ENCODE data around the gene ALX4.

The ALX4 gene

DNA sequence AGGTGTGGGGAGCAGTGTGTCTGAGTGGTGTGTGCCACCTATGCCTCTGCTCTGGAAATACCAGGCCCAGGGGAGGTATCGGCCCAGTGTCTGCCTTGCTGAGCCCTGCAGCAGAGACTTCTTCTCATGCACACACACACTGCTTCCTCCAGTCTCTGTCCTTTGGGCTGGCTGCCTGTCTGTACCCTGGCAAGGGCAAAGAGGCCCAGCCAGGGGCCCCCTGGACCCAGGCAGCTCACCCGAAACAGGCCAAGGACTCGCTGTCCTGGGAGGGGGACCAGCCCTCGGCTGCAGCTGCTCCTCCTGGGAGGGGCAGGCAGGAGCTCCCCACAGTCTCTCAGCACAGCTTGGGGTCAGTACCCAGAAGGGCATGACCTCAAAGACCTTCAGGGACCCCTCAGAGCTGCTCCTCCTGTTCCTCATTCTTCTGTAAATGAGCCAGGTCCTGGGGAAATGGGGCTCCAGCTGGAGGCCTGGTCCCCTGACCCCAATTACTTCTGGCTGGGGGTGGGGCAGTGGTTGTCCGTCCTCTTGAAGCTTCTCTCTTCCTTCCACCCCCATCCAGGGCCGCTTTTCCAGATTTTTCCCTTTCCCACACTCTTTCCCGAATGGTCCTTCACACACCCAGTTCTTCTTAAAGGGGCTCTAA lies 24.5 kb upstream of the ALX4 start:
- no peak for DNase-seq

GRCh38 chr11:44333271-44334218 lies 23.6 kb upstream of the ALX4 start:
- DNase-seq, result no peak

DNA sequence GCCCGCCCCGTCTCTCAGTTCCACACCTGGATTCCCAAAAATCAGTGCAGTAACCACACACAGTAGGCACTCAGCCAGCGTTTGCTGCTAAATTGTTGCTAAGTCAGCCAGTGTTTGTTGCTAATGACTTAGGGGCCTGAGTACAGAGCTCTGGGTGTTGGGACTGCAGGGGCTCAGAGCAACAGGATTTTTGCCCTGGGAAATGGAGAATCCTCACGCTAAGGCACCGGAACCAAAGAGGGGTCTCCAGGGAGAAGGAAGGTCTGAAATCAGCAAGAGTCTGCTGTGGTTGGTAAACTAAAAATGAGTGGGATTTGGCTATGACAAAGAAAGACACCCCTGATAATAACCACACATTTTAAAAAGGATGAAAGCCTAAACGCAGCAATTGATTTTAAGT lies 22.7 kb upstream of the ALX4 start:
- DNase-seq, result no peak

GRCh38 chr11:44329472-44330230 lies 19.7 kb upstream of the ALX4 start:
- DNase-seq, result no peak

GRCh38 chr11:44328138-44328660 lies 18.3 kb upstream of the ALX4 start:
- DNase-seq, result no peak

GRCh38 chr11:44327730-44328129 lies 17.8 kb upstream of the ALX4 start:
- no peak for DNase-seq

DNA sequence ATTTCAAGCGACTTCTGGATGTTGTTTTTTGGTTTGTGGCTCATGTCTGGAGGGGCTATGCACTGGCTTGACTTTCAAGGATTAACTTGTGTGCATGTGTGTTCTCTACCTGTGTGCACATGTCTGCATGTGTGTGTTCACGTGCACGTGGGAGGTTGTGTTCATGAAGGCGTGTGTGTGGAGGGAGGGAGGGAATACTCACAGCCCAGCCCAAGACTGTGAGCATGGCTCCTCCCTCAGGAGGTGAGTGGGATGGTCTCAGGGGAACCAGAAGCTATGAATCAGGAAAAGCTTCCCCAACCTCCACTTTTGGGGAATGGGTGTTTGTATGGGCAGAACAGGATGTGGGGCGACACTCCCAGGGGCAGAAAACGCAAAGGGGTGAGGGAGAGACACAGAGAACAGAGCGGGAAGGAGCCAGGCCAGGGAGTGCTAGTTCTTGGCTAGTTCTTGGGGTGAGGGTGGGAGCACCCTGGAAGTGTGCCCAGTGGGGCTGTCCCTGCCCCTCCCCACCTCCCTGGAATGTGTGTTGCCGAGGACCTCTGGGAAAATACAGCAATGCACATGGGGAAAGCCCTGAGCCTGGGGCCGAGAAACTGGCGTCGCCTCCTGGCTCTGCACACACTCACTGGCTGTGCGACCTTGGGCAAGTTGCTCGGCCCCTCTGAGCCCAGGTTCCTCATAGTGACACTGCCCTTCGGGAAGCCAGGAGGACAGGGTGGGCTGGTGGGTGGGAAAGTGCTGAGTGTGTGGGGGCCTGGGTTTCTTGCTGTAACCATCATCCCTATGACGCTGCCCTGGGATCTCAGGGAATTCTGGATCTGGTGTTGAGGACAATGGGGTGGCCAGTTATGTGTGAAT lies 16.9 kb upstream of the ALX4 start:
- no peak for DNase-seq

- no peak for DNase-seq
These were observed 15.8 kb upstream of the ALX4 start for GRCh38 chr11:44325698-44326097.

GRCh38 chr11:44324749-44325525 lies 15.0 kb upstream of the ALX4 start:
- DNase-seq, result no peak

GRCh38 chr11:44324222-44324621 lies 14.3 kb upstream of the ALX4 start:
- no peak for DNase-seq

DNA sequence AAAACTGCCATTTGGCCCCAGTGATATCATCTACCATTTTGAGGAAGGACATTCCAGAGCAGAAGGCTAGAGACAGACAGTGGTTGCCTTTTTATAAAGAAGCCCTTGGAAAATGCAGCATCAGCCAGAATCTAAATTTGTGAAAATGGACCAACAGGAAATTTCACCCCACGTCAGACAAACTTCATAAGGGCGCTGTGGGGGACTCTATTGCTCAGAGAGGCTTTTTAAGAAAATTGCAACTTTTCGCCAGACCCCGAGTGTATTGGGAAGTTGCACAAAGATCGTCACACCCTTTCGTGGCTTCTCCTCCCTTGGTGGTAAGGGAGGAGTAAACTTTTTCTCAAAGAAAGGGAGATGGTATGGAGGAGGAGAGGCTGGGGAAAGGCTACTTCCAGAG lies 12.3 kb upstream of the ALX4 start:
- no peak for DNase-seq

- no peak for DNase-seq
These were observed 11.1 kb upstream of the ALX4 start for GRCh38 chr11:44321059-44321458.

GRCh38 chr11:44320289-44320973 lies 10.5 kb upstream of the ALX4 start:
- DNase-seq, result no peak

DNA sequence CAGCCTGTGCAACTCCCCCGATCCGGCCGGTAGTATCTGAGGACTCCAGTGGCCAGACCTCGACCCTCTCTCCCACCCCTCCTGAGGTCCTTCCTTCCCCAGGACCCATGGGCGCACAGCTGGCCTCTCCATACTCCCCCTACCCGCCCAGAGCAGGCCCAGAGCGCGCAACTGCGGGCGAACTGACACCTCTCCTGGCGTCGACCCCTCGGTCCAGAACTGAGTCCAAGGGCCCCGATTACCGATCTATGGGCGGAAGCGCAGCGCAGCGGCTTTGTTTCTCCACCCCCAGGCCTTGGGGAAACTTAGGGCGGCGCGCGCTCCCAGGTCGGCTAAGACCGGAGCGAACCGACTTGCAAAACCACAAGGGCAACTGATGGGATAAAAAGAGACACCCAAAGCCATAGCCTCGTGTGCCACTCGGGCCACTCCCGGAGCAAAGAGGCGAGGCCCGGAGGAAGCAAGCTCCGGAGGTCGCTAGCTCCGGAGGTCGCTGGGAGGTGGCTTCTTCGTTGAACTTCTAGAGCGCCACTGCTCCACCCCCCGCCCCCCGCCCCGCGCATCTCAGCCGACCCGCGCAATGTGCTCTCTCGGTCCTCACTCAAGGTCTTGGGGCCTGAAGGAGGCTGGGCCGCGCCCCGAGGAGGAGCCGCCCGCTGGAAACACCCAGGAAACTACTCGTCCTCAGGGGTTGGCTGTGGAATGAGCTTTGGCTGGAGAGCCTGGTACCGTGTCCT lies 9.8 kb upstream of the ALX4 start:
- no peak for DNase-seq

DNA sequence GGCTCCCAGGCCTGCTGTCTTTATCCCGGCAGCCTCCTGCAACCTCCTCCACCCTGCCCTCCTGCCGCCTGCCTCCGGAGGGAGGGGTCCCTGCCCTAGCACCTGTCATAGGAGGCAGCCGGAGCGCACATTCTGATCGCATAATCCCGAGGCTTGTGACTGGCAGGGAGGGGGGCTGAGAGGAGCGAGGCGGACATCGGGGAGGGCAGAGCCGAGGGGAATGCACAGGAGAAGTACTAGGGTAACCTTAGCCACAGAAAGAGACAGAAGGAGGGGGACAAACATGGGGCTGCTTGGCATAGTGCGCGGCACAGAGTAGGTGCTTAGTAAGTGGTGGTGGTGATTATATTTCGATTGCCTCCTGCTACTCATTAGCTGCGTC lies 9.2 kb upstream of the ALX4 start:
- no peak for DNase-seq

DNA sequence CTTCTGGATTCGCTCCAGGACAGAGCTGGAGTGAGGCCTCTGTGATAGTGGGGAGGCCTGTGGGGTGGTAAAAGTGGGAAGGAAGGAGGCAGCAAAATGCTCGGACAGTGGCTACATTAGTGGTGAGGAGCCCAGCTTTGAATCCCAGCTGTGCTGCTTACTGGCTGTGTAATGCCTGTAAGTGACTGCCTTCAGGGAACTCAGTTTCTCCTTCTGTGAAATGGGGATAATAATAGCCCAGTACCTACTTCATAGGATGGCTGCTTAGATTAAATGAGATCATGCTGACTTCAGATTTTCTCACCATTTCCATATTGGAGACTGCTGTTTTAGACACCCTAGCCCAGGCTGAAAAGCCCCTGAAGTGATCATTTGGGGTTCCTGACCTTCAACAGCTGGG lies 8.4 kb upstream of the ALX4 start:
- DNase-seq, result no peak

DNA sequence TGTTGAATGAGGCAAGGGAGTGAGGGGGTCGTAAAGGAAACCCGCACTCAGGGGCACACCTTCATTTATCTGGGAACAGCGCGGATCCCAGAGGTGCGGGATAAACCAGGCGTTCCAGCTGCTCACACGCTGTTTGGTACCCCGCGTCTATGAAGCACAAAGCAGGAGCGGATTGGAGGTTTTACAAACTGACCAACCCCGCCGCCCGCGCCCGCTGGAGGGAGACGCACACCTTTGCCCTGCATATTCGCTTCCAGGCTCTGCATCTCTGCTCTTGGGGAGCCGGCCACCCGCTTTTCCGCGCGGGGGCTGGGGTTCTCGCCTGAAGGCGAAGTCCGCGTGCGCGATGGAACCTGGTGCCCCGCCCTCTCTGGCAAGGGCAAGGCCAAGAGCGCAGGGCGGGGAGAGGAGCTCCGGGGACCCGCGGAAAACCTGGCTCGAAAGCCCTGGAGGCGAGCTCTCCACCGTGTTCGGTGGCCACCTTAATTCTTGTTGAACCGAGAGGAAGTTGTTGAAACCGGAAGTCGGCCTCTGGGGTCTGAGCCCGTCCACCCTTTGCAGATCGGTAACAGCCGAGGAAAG lies 6.8 kb upstream of the ALX4 start:
- DNase-seq, result no peak

DNA sequence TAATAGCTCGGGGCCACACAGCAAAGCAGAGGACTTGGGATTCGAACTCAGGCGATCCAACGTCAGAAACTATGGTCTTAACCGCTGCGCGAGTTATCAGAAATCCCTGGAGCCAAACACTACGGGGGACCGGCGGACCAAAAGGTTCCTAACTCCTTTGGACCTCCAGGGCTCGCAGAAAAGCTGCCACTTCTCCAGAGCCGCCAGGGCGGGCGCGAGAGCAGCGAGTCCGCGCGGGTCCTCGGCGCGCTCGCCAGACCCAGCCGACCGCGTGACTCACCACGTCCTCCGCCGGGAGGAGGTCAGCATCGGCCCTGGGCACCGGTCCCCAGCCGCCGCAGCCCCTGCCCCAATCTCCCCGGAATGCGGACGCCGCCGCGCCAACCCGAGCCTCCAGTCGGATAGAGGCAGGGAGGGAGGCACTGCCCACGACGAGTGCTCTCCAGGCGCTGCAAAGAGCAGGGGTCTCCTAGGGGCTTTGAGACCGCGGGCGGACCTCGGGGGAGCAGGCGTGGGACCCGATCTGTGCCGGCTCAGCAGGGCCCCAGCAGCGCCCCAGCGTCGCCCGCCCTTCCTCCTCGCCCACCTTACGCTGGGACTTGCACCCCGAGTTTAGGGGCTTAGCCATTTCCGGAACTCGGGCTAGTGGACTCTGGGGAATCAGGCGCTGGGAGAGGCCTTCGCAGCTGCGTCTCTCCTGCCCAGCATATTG lies 6.2 kb upstream of the ALX4 start:
- no peak for DNase-seq

DNA sequence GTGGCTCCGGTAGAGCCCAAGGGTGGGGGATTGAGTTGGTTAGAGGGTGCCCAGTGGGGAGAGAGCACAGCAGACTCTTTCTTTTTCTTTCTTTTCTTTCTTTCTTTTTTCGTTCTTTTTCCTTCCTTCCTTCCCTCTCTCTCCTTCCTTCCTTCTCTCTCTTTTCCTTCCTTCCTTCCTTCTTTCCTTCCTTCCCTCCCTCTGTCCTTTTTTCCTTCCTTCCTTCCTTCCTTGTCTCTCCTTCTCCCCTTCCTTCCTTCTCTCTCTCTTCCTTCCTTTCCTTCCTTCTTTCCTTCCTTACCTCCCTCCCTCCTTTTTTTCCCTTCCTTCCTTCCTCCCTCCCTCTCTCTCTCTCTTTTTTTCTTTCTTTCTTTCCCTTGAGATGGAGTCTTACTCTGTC lies 4.8 kb upstream of the ALX4 start:
- no peak for DNase-seq

Measured in CD4-positive, alpha-beta T cell treated with Interleukin-1 beta for 1 hour (primary cell).